Right ventricle myocardium inferior (tissue), 1 donor: ENCODE results near the gene ALDH16A1. TPM values are rescaled to one million over a fixed set of nuclear protein-coding genes. Genes with fewer than 3 reads are reported as not detected.

Experiments
- ATAC-seq: fragments of 200-7000 bp; cut with Tn5 transposase; one replicate; pipeline ENCODE4 v1.9.1; 2020; ENCODE audit warnings: mild to moderate bottlenecking, moderate library complexity
- DNase-seq: peaks from one replicate; pipeline ENCODE4 v3.0.0; 2021; ENCODE audit errors: missing footprints
- intact Hi-C: fragments of 100-400 bp; cut with DNase I; formaldehyde crosslinking; loops from one replicate; pipeline ENCODE4 v1.11.0; 2022
- total RNA-seq: library from RNA; stranded (reverse); fragmentation: NEBNext Ultra II Directional; extraction: Animal tissue kit (Norgen Biotek cat#: 25700); gene quantifications from one replicate; pipeline ENCODE4 v1.2.1, GENCODE V29; 2021
- donor health status: DM: no; HTN: yes; CAD: no; lungs with severe emphysema.

Gene ALDH16A1
- total RNA-seq, 1 donor from 2014 or later = 12.7 TPM

DNA sequence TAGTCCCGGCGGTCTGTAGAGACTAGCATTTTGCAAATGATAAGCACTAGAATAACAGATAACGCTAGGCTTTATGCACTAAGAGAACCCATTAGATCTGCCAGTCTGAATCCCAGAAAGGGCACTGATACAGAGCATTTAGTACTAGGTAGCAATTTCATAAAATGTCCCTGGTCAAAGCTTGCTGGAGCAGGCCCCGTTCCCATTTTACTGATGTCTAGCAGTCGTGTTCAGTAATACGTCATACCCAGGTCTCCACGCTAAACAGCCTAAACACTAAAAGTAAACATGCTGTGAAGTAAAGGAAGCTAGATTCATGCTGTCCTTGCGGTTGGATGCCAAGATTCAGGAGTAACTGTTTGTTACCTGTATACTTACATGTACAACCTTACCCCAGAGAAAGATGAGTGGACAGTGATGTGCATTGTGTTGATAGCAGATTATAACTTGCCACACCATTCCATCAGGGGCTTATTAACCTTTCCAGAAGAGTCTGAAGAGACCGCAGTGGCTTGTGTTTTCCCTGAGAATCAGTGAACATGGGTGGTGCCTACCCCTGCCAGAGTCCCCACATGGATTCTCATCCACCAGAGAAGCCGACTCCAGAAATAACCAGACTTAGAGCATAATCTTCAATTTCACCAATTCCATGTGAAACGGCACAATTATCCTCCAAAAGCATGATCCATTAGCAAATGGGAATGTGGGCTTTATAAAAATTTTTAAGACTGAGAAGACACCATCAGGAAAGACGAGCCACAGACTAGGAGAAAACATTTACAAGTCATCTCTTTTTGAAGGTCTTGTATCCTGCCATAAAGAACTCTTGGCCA, 39.8 kb downstream of the ALDH16A1 start:
- DNase-seq (no peak), ATAC-seq (no peak)
- intact Hi-C loops = loop anchor here (10.0 kb wide), 1 partner anchor 382 kb away; the partner anchor contains the start of genes AKT1S1 and TBC1D17

DNA sequence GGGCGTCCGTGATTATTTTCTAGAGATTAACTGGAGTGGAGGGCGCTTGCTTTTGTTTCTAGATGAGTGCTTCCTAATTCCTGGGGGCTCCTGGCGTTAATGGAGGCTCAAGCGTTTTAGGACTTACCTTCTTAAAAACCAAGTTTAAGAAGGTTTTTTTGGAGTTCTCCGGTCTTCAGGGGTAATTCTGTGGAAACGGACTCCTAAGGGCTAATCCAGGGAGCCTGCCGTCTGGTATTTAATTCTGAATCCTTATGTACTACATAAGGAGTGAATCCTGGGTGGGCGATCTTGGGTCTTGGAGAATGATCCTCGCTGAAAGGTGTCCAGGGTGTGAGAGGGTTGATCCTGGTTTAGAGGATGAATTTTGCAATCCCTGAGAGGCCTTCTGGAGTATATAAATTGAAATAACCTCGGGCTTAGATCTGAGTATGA, 43.6 kb downstream of the ALDH16A1 start:
- intact Hi-C loops = loop anchor here (1.0 to 10.0 kb wide), 2 partner anchors 9 to 378 kb away; partner anchors contain the start of genes AKT1S1, RPL13A and TBC1D17
- DNase-seq = no peak
- ATAC-seq = no peak

DNA sequence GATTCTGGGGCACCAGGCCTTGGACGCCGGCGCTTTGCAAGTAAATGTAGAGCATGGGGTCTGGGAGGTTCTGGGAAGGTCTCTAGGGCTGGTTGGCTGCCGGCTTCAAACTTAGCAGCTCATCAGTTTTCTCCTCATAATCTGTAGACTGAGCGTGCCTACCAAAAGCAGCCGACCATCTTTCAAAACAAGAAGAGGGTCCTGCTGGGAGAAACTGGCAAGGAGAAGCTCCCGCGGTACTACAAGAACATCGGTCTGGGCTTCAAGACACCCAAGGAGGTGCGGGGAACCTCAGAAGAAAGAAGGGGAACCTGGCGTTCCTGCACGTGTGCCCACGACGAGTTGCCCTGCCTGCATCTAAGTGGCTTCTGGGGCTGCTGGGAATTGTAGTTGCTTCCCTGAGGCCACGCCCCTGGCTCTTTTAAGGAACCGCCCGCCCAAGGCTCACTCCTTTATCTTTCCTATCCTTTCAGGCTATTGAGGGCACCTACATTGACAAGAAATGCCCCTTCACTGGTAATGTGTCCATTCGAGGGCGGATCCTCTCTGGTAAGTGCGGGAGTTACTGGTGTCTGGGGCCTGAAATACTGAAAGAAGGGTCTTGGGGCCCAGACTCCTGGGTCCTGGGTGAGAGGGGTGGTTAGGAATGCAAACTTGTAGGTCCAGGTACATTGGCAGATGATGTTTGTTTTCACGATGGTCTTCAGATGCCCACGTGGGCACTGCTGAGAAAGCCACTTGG, 44.2 kb downstream of the ALDH16A1 start:
- DNase-seq = peak; percentile 89
- ATAC-seq = no peak
- intact Hi-C loops = loop anchor here (10.0 kb wide), 1 partner anchor 378 kb away; the partner anchor contains the start of genes AKT1S1 and TBC1D17

- intact Hi-C loops = loop anchor here (10.0 kb wide), 1 partner anchor 377 kb away; the partner anchor contains the start of genes AKT1S1 and TBC1D17
- no peak for ATAC-seq
- DNase-seq = peak; percentile 46
Observed at GRCh38 chr19:49497789-49498103, 44.7 kb downstream of the ALDH16A1 start.

- intact Hi-C loops = loop anchor here (10.0 kb wide), 1 partner anchor 376 kb away; the partner anchor contains the start of genes AKT1S1 and TBC1D17
- no peak for ATAC-seq
- peak; percentile 37 for DNase-seq
Observed at GRCh38 chr19:49498475-49498874, 45.5 kb downstream of the ALDH16A1 start.

DNA sequence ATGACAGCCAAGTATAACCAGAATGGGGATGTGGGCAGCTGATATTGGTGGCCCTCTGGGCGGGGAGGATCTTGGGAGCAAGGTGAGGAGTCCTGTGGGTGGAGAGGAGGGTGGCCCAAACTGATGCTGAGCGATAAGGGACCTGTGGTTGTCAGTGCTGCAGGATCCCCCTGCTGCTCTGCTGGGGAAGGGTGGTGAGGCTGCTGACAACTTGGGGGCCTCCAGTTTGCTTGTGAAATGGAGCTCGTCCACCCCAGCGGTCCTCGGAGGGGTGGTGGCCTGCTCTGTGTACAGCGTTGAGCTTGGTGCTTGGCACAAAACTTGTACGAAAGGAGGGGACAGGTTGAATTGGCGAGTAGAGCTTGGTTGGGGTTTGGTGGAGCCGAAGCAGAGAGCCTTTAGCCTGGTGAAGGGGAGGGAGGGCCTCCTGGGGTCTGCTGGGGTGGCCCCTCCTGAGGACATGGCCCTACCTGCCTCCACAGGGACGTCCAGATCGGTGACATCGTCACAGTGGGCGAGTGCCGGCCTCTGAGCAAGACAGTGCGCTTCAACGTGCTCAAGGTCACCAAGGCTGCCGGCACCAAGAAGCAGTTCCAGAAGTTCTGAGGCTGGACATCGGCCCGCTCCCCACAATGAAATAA, 46.1 kb downstream of the ALDH16A1 start:
- intact Hi-C loops = loop anchor here (10.0 kb wide), 1 partner anchor 376 kb away; the partner anchor contains the start of genes AKT1S1 and TBC1D17
- DNase-seq = peak; percentile 33
- ATAC-seq = no peak

DNA sequence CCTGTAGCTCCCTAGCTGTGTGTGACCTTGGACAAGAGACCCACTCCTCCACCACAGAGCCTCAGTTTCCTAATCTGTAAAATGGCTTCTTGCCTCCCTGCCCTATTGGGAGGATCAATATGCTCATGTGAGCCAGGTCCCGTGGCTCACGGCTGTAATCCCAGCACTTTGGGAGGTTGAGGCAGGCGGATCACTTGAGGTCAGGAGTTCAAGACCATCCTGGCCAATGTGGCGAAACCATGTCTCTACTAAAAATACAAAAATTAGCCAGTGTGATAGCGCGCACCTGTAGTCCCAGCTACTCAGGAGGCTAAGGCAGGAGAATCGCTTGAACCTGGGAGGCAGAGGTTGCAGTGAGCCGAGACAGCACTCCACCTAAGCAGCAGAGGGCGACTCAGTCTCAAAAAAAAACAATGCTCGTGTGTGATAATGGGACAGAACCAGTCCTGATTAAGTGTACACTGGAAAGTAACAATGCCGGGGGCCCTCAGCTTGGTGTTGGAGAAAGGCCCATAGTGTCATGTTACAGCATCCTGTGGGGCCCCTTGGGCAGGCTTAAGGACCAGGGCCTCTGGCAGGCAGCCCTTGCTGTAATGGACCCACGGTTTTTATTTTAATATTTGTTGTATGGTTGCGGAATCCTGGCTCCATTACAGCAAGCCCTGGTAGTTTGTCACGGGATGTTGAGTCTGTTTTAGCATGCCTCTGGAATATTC, 50.0 kb downstream of the ALDH16A1 start:
- DNase-seq (peak; percentile 56), ATAC-seq (peak; percentile 59)
- intact Hi-C loops = loop anchor here (1.0 to 2.0 kb wide), 2 partner anchors 43 to 68 kb away; no protein-coding TSS in a partner anchor

- intact Hi-C loops = loop anchor here (1.0 to 2.0 kb wide), 2 partner anchors 43 to 67 kb away; no protein-coding TSS in a partner anchor
- DNase-seq = no peak
- no peak for ATAC-seq
Observed at GRCh38 chr19:49503582-49503962, 50.5 kb downstream of the ALDH16A1 start.

DNA sequence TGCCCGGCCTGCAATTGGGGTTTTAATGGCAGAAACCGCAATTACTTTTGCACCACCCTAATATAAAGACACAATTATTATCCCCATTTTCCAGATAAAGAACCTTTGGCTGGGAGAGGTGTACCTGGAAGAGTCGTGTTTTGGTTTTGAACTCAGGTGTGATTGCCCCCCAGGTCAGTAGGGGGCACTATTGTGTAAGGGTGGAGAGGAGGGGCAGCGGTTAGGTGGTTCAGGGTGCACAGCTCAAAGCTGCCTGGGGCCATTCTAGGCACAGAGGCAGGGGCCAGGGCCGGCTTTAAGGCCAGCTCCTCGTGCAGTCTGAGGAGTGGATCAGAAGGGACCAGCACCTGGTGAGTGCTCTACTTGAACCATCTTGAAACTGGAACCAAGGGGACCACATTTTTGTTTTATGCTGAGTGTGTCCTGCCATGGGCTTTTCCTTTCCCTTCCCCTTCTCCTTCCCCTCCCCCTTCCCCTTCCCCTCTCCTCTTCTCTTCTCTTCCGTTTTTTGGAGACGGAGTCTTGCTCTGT, 53.6 kb downstream of the ALDH16A1 start:
- intact Hi-C loops = loop anchor here (1.0 kb wide), 1 partner anchor 41 kb away; no protein-coding TSS in a partner anchor
- ATAC-seq (peak; percentile 59), DNase-seq (no peak)

DNA sequence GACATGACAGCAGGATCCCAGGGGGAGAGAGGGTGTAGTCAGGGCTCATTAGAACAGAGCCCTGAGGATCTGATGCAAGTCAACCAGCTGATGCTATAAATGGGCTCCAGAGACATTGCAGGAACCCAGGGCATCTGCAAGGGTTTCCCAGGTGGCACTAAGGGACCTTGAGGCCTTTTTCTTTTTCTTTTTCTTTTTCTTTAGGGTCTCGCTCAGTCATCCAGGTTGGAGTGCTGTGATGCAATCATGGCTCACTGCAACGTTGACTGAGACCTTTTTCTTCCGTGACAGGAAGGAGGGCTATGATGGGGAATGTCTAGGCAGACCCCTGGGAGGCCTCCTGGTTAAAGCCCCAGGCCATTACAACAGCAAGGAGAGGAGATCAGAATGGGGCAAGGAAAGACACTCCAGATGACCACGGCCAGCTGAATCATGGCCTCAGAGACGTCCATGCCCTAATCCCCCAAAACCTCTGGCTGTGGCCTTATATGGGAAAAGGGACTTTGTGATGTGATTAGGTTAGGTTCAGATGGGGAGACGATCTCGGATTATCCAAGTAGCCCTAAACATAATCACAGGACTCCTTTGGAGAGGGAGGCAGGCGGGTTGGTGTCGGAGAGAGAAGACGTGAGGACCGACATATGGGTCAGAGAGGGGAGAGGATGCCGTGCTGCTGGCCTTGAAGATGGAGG, 54.9 kb downstream of the ALDH16A1 start:
- intact Hi-C loops = no loop called here
- no peak for ATAC-seq

DNA sequence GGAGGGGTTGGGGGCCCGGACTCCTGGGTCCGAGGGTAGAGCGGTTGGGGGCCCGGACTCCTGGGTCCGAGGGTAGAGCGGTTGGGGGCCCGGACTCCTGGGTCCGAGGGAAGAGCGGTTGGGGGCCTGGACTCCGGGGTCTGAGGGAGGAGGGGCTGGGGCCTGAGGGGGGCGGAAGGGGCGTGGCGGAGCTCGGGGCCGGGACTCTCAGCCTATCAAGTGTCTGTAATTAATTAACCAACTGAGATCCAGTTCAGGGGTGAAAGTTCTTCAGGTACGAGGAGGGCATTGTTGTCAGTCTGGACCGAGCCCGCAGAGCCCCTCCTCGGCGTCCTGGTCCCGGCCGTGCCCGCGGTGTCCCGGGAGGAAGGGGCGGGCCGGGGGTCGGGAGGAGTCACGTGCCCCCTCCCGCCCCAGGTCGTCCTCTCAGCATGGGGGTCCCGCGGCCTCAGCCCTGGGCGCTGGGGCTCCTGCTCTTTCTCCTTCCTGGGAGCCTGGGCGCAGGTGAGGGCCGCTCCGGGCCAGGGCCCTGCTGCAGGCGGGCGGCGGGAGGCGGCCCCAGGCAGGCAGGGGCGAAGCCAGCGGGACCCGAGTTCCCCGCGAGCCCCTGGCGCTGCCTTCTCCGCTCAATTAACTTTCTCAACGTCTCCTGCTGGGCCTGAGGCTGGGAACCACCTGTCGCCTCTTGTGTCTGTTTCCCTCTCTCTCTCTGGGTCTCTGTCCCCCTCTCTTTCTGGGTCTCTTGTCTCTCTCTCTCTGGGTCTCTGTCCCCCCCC, 60.1 kb downstream of the ALDH16A1 start:
- DNase-seq (peak; percentile 81), ATAC-seq (peak; percentile 78)
- intact Hi-C loops = no loop called here

More for the DNA sequence above, 54.9 kb downstream of the ALDH16A1 start:
- no peak for DNase-seq

DNA sequence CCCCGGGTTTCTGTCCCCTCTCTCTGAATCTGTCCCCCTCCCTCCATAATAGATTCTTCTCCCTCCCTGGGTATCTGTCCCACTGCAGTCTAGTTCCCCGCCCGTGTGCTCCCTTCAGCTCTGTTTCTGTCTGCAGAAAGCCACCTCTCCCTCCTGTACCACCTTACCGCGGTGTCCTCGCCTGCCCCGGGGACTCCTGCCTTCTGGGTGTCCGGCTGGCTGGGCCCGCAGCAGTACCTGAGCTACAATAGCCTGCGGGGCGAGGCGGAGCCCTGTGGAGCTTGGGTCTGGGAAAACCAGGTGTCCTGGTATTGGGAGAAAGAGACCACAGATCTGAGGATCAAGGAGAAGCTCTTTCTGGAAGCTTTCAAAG, 60.7 kb downstream of the ALDH16A1 start:
- ATAC-seq (no peak), DNase-seq (no peak)
- intact Hi-C loops = no loop called here

- no peak for ATAC-seq
- DNase-seq = no peak
- intact Hi-C loops = no loop called here
Observed at GRCh38 chr19:49514151-49514550, 61.1 kb downstream of the ALDH16A1 start.

DNA sequence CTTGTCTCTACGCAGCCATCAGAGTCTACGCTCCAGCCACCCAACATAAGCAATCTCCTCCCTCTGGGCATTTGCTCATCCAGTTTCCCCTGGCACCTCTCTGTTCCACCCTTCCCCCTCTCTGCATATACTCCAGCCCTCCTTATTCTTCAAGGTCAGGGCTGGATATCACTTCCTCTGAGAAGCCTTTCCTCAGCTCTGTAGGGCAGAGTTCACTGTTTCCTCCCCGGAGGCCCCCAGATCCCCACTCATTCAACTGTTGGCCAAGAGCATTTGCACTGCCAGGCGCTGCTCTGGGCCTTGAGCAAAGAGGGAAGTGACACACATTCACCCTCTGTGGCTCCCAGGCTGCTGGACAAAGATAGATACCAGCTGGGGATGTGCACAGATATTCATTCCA, 62.7 kb downstream of the ALDH16A1 start:
- intact Hi-C loops = no loop called here
- peak; percentile 86 for DNase-seq
- peak; percentile 49 for ATAC-seq

- DNase-seq (no peak), ATAC-seq (no peak)
- intact Hi-C loops = no loop called here
Observed at GRCh38 chr19:49518033-49518432, 65.0 kb downstream of the ALDH16A1 start.
